HEK293T (cell line): ENCODE measurements around the gene NRL.

ENCODE experiments used
- BHLHE40 ChIP-seq: fragments of 450-650 bp; IDR thresholded peaks from 2 replicates; pipeline ENCODE4 v1.6.1; 2016; ENCODE audit warnings: mild to moderate bottlenecking, moderate library complexity, borderline replicate concordance
- FOXM1 ChIP-seq: fragments of 450-650 bp; IDR thresholded peaks from 2 replicates; pipeline ENCODE4 v1.6.1; 2017; ENCODE audit warnings: mild to moderate bottlenecking, borderline replicate concordance

GRCh38 chr14:24136684-24137528, 22.2 kb upstream of the NRL start:
- no peak for TF ChIP-seq BHLHE40
- TF ChIP-seq FOXM1 = no peak
